GM11168 (cell line): ENCODE measurements around the gene SLC4A2.

Experiments
- in situ Hi-C: fragments of 300-500 bp; cut with MboI; formaldehyde crosslinking; loops from one replicate; pipeline ENCODE4 v1.12.0; 2022; ENCODE audit warnings: low sequenced_read_pairs; ENCODE audit not compliant: unreplicated experiment

SLC4A2 gene

DNA sequence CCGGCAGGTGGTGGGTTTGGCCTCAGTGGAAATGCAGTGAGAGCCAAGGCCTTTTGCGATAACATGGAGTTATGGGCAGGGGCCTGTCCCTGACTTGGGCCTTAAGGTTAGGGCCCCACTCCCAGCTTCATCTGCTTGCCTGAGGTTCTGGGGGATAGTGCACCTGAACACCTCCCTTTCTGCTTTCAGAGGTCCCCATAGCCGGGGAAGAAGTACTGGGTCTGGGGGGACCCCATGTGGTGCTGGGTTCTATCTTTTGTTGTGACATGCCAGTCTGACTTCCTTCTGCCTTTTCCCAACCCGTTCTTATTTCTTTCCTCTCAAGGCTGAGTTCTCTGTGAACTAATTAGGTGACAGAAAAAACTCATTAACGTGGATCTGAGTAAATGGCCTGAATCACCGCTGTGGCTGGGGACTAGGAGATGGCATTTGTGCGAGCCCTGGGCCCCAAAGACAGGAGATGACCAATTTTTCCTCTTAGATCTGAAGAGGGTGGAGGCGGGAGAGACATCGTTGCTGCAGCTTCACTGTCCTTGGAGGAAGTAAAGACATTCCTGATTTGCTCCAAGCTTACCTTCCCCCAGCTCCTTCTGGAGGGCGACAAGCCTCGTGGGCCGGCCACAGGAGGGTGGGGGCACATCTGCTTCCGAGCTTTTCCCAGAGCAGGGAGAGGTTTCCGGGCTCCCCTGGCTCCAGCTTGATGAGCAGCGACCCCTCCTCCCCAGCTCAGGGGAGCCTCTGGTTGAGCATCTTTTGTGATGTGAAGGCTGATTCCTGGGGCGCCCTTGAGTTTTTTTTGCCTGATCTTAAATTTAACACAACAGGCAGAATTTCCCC, 28.8 kb downstream of the SLC4A2 start:
- in situ Hi-C loops: no loop called here

DNA sequence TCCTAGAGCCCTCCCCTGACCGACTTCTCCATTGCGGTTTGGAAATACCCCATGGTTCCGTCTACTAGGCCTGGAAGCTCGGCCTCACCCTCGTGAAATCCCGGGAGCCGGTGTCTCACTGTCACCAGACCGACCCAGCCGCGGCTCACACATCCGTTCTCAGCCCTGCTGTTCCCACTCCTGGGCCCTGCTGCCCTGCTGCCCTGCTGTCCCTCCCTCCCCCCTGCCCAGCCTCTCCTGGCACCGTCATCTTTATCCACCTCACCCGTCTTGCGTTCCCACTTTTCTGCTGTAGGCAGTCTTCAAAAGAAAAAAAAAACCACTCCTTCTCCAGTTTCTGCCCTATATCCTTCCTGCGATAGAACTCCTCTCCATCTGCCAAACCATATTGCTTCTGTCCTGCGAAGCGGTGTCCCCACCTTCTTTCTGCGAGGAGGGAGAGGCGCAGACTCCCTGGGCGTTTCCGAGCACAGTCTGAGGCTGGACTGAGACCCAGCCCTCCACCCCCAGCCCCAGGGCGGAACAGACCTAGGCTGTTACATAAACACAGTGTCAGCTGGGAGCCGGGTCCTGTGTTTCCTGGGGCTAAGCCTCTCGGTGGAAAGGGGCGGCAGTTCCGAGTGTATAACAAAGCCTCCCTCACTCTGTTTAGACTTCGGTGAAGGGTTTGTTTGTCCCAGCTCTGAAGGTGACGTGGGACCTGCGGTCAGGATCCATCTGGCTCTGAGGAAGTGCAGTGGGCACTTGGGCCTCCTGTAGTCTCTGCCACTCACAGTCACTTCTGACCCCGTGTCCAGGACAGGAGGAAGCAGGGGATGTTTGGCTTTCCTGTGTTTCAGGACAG, 29.7 kb downstream of the SLC4A2 start:
- in situ Hi-C loops: no loop called here

DNA sequence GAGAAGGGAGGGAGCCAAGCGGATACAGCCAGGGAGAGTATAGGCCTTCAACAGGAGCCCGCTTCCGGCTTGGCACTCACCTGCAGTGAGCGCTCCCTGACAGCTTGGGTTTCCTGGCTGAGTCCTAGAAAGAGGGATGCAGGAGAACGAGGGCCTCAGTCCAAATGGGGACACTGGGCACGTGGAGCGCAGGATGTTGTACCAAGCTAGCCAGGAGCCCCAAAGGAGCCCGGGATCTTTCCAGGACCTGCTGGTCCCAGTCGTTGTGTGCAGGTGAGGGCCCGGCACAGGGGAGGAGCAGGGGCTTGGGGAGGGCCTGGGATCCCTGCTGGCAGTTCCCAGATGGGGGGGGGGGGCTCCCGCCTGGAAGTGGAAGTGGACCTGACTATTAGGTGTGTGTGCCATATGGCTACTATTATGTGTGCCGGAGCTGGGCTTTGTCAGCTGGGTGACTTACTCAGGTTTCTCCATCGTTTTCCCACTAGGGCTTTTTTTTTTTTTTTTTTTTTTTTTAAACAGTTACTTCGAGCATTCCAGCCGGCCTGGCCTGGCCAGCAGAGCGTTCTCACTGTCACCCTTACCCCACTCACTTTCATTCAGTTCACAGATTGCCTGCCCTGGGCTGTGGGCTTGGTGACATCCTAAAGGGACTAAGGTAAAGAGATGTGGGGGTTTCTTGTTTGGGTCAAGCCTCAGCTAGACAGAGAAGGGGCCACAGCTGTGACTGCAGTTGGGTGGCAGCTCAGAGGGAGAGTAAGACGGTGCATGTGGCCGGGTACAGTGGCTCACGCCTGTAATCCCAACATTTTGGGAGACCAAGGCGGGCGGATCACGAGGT, 30.7 kb downstream of the SLC4A2 start:
- in situ Hi-C loops: no loop called here

DNA sequence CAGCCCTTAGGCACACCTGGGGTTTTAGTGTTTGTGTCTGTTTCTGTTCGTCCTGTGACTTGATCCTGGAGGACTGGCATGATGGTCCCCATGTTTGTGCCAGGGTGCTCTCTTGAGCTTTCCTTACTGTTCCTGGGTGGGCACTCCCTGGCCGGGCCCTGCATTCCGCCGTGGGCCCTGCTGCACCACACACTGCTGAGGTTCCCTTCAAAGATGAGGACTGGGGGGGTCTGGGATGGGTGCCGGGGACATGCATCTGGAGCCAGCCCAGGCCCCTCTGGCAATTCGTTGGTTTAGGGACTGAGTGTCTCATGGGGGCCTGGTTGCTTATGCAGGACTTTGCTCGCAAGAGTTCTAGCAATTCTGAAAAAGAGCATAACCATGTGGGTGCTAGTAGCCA, 31.6 kb downstream of the SLC4A2 start:
- in situ Hi-C loops: no loop called here

DNA sequence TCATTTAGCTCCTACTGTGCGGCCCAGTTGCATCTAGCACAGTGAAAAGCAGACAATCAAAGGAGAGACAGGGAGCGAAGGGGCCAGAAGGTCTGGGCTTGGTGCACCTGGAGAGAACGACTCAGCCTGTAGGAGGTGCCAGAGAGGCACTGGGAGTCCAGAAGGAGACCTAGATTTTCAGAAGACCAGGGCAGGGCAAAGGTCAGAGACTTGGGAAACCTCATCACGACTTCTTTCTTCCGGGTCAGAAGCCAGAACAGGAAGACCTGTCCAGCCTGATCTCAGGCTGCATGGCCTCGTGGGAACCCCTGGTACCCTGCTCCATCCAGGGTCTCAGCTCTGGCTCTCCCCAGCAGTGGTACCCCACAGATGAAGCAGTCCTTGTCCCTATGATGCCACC, 32.0 kb downstream of the SLC4A2 start:
- in situ Hi-C loops: no loop called here

DNA sequence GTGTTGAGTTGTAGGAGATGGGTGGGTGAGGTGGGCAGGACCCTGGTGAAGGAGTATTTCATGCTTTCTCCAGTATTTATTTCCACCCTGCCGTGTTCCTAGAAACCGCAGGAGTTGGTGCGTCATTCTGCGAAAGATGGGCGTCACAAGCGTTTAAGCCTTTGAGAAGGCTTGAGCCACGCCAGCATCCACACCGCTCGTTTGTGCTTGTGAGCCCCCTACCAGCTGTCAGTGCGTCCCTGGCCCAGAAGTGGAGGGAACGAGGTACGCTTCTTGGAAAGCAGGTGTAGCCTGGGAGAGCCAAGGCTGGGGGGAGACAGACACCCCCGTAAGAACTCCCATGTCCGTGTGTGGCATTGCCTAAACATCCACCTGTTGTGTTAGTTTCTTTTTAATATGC, 32.6 kb downstream of the SLC4A2 start:
- in situ Hi-C loops: no loop called here

DNA sequence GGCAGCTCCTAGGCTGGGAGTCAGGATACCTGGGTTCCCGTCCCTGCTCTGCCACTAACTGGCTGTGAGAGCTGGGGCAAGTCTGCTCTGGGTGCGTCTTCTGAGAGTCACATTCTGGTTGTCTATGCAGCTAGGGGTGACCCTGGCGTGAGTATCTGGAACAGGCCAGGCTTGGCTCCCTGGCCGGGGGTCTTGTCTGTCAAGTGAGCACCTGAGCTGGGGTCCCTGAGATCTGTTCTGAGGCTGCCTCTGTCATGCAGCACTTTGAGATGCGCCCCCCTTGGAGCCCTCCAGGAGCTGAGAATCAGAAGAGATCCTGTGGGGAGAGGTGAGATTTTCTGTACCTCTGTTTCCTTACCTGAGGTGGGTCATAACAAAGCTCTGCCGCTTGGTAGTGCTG, 34.4 kb downstream of the SLC4A2 start:
- in situ Hi-C loops: no loop called here

- in situ Hi-C loops: no loop called here
These were observed 35.3 kb downstream of the SLC4A2 start for GRCh38 chr7:151094675-151095074.

DNA sequence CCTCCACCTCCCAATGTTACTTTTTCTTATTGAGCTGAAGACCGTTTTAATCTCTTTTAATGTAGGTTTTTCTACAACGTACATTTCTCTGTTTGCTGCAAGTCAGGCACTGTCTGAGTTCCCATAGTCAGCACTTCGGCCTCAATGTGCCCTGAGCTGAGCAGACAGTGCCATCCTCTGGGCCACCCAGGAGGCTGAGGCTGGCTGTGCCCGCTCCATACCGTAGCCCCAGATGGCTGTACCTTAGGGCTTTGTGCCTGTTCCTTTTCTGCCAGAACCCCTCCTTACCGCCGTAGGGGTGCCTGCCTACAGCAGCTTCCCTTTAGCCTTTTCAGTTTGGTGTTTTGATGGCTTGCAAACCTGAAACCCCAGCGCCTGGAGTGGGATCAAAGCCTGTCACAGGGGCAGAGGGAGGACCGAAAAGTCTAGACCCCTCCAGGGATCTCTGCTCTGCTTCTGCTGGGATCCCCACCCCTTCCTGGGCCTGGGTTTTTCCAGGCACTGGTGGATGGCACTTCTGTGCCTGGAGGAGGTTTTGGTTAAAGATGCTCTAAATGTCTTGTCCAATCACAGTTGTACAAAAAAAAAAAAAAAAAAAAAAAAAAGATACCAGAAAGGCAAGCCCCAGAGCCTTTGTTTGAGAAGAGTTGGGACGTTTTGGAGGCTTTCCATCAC, 35.9 kb downstream of the SLC4A2 start:
- in situ Hi-C loops: no loop called here

DNA sequence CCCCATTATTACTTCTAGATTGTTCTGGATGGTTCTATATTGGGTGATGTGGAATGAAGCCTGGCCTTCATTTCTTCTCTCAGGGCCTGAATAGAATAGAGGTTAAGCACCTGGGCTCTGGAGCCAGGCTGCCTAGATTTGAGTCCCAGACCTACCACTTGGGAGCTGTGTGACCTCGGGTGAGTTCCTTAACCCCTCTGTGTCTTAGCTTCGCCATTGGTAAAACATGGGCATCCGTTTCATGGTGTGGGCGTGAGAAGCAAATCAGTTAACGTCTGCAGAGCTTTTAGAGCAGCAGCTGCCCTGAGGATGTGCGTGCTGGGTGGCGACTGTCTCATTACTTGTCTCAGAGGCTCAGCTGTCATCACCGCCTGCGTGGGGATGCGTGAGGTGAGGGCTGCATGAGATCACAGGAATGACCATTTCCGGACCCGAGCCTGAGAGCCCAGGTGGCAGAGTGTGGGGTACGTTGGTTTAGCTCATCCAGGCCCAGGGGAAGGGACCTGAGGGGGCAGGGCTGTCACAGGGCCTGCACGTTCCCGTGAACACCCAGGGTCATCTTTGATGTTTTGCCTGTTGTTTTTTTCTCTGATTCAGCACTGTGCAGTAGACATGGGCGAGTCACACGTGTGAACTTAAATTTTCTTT, 36.6 kb downstream of the SLC4A2 start:
- in situ Hi-C loops: no loop called here

- in situ Hi-C loops: no loop called here
These were observed 40.3 kb downstream of the SLC4A2 start for GRCh38 chr7:151099486-151100211.

- in situ Hi-C loops: no loop called here
These were observed 41.5 kb downstream of the SLC4A2 start for GRCh38 chr7:151100921-151101320.

DNA sequence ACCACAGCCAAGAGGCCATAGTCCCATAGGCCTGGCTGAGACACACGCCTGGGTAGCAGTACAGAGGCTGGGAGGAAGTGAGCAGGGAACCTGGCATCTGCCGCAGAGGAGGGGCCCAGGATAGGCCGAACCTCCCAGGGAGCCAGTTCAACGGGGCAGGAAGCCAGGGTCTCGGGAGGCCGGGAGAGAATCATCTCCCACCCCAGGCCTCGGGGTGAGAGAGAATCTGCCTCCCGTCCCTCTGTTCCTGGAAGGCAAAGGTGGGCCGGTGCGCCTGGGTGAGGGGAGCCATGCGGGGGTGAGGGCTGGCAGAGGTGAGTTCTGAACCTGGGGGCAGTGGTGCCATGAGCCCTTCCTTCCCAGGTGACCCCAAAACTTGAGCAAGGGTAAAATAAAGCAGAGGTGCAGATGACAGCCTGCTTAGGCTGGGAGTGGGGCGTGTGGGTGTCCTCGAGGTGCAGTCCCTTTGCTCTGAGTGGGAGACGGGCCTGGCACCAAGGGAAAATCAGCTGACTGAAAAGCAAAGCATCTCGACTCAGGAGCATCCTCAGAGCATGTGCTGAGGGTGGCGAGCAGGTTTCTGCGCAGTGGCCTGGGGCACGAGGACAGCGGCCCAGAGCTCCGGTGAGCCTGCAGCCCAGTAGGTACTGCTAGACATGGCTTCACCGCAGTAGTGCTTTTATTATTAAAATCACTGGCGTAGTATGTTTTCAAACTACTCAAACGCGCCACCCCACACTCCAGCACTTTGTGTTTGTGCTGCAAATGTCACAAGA, 42.4 kb downstream of the SLC4A2 start:
- in situ Hi-C loops: no loop called here

DNA sequence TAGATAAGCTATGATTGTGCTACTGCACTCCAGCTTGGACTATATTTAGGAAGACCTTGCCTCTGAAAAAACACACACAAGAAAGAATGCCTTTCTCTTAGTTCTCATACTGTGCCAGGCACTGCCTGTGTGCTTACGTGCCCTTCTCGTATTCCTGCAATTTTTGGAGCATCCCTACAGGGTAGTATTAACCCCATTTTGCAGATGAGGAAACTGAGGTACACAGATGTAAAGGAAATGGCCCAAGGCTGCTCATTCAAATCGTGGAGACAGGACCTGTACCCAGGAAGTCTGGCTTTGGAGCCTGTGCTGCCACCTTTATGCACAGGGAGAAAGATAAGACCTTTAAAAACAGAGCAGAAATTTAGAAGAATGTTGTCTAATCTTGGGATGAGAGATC, 43.6 kb downstream of the SLC4A2 start:
- in situ Hi-C loops: no loop called here

DNA sequence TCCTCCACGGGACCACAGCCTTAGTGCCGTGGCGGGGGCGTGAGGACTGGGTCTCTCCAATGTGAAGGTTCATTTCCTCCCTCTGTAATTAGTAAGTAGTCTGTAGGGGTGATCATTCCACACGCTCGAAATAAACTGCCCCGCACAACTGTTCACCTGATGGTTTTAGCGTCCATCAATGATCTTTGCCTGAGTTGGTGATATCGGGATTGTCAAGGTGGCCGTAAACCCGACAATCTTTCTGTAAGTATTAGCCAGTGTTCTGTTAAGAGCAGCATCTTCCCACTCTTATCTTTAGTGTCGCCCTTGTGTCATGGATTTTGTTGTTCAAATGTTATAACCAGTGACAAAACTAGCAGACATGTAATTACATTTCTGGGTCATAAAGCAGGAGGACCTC, 44.6 kb downstream of the SLC4A2 start:
- in situ Hi-C loops: no loop called here

DNA sequence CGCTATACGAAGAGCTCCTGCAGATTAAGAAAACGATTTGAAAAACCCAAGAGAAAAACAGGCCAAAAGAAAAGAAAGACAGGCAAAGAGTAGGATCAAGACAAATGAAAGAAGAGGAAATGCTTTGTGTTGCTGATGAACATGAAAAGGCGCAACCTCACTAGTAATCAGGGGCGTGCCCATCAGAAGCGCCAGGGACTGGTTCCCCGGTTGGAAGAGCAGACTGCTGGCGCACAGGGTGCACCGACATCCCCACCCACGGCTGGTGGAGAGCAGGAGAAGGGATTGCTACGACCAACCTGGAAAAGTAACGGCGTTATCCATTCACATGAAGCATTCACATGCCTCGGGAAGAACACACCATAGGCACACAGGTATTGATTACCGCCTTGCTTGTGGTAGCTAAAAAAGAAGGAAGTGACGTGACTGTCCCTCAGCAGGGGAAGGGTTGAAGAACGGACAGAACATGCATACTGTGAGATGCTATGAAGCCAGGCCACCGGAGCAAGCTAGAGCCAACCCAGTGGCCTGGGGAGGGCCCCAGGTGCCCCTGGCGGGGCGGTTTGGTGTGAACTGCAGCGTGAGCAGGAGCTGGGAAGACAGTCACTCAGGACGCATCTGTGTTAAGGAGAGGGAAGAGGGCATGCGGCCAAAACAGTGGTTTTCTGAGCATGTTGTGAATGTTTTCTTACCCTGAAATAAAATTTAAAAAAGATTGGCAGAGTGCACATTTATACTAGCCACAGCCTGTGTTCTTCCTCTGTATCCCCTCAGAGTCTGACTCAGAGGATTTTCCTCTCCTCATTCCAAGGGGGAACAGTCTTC, 45.2 kb downstream of the SLC4A2 start:
- in situ Hi-C loops: no loop called here

GRCh38 chr7:151107882-151108281, 48.5 kb downstream of the SLC4A2 start:
- in situ Hi-C loops: no loop called here
